GM12801 (cell line): ENCODE measurements around the gene TAF1C.

Experiments
- TF ChIP-seq, protein P1 (sequence below): IDR thresholded peaks from one replicate; pipeline ENCODE4 v1.5.1; 2011; ENCODE audit warnings: control low read depth; ENCODE audit not compliant: insufficient read length; ENCODE audit errors: extremely low read depth

Gene TAF1C

DNA sequence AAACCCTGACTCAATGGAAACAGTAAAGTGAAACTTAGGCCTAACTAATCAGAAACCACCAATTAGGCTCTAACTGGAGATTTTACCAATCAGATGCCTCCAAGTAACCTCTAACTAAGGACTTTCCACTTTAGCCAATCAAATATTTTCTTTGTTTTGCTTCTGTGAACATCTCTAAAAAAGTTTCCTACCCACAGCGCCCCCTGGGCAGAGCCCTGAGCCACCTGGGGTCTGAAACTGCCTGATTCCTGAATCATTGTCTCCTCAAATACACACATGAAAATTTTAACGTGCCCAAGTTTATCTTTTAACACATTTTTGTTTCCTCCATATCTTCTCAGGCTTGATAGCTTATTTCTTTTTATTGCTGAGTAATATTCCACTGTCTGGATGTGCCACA, 23.1 kb upstream of the TAF1C start:
- TF ChIP-seq, protein P1, sequence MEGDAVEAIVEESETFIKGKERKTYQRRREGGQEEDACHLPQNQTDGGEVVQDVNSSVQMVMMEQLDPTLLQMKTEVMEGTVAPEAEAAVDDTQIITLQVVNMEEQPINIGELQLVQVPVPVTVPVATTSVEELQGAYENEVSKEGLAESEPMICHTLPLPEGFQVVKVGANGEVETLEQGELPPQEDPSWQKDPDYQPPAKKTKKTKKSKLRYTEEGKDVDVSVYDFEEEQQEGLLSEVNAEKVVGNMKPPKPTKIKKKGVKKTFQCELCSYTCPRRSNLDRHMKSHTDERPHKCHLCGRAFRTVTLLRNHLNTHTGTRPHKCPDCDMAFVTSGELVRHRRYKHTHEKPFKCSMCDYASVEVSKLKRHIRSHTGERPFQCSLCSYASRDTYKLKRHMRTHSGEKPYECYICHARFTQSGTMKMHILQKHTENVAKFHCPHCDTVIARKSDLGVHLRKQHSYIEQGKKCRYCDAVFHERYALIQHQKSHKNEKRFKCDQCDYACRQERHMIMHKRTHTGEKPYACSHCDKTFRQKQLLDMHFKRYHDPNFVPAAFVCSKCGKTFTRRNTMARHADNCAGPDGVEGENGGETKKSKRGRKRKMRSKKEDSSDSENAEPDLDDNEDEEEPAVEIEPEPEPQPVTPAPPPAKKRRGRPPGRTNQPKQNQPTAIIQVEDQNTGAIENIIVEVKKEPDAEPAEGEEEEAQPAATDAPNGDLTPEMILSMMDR: no peak

DNA sequence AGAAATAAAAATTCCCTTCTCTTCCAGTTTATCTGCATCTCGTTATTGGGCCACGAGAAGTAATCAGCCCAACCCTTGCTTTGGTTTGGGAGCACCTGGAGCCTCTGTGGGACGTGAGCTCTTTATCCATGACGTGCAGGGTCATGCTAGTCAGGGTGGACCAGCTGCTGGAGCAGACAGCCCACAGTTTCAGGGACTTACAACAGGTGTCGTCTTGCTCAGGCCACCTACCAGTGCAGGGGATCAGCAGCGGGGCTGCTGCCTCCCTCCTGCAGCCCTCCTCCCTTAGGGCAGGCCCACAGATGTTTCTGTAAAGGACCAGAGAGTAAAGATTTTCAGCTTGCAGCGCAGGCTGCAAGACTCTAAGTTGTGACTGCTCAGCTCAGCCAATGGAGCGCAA, 21.0 kb upstream of the TAF1C start:
- TF ChIP-seq, protein P1: no peak

DNA sequence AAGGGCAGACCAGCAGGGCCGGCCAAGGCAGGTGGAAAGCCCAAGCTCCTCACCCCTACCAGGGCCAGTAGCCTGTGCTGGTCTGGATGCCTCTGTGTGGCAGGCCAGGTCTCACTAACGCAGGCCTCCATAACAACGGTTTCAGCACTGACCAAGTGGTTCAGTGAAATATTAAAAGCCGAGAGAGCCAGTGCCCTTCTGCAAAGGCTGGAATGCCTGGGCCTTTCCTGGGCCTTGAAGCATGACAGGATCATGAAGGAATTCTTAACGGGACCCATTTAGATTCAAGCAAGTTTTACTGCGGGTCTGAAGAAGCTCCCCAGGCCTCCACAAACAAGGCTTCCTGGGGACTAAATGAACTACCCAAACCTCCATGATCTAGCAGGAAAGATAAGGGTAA, 20.4 kb upstream of the TAF1C start:
- TF ChIP-seq, protein P1: no peak

DNA sequence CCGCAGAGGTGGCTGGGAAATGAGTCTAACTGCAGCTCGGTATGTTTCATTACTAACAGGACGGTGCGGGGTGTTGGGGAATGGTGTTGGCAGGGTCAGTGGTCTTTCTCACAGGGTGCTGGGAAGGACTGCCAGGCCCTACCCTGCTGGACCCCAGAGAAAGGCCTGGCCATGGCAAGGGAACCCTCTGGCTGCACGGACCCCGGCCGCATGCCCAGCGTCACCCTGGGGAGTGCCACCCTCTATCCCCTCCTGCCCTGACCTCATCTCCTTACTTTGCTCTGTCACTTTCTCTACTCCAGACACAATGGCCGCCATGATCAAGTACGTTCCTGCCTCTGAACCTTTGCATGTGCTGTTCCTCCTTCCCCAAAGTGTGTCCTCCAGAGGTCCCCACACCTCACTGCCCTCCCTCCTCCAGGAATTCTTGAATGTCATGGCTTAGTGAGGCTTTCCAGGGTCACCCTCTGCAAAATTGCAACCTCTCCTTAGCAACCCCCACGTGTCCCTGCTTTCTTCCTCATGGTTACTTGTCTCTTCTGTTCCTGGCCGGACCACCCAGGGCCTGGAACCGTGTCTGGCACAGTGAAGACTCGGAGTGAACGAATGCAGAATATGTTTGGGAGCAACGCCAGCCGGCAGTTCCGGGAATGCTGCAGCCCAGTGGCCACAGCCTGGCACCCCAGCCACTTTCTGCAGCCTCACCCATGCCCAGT, 19.3 kb upstream of the TAF1C start:
- TF ChIP-seq, protein P1: no peak

DNA sequence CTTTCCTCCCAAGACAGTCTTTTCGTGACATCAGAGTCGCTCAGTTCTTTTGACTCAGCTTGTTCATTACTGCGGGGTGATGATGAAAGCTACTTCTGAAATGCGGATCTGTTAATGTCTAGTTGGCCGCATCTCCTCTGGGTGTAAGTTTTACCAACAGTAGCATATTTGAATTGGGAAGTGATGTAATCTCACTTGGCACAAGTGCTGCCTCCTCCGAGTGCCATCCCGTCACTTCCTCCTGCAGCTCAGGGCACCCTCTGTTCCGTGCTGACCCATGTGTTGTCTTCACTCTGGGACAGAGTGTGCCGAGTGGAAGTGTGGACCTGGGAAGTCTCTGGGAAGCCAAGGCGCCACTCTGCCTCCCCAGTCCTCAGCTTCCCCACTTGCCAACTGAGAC, 13.0 kb upstream of the TAF1C start:
- TF ChIP-seq, protein P1: no peak

DNA sequence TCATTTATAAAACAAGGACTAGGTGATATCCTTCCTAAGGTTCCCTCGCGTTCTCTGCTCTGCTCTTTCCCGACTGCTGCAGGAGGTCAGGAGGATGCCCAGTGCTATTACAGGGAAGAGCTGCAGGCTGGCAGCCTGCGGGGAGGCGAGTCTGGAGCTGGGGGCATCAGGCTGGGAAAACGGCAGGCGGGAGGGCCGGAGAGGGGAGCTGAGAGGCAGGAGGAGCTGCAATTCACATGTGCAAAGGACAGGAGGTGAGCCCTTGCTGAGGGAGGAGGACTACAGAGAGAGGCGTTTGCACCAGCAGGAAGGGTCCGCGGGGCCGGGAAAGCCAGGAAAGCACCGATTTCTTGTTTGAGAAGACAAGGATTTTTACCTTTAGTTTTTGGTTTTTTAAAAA, 12.2 kb upstream of the TAF1C start:
- TF ChIP-seq, protein P1: no peak

DNA sequence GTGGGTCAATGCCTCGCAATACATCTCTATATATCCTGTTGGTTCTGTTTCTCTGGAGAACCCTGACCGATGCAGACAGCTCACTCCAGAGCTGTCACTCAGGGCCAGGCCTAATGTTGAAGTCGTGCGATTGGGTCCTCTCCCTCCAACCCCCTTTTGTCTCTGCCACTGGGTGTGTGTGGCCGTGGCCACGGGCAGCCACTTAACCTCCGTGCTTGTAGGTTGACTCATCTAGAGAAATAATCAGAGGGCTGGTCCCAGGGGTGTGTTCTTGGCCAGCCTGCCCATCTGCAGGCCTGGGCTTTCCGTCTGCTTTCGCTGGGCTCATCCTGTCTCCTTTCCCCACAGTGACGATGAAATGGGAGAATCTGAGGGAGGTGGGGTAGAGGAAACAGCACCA, 11.5 kb upstream of the TAF1C start:
- TF ChIP-seq, protein P1: no peak
